Heart left ventricle (tissue), 16 donors: Measurements from ENCODE around the gene TLK2. TPM values are rescaled to one million over a fixed set of nuclear protein-coding genes. Genes with fewer than 3 reads are reported as not detected.
"Not testable (repeated sequence)": the region's sequence is repeated elsewhere in the genome, so short reads cannot be mapped to it uniquely, and the experiment has no call there.

ENCODE experiments used
- ATAC-seq, 4 donors: fragments of 200-7000 bp; cut with Tn5 transposase; one replicate each; pipeline ENCODE4 v1.9.1; 2020 to 2022; ENCODE audit warnings: moderate library complexity in 4 of 4, mild to moderate bottlenecking in 3 of 4, moderate number of reproducible peaks in 1 of 4
- DNase-seq, 5 donors: peaks; one replicate each; pipeline ENCODE4 v3.0.0-alpha.2; 2020
- H3K27ac ChIP-seq, 12 donors: fragments of 200-600 bp; sonication (generic) in 4 of 12; one replicate each; pipeline versions ENCODE4 v1.5.0 to v1.8.0; 2016 to 2022; ENCODE audit warnings: mild to moderate bottlenecking in 2 of 12
- H3K27me3 ChIP-seq, 9 donors: fragments of 200-600 bp; sonication (generic) in 2 of 9; one replicate each; pipeline versions ENCODE4 v1.5.1 to v1.8.0; 2016 to 2022; ENCODE audit warnings: mild to moderate bottlenecking in 3 of 9
- H3K36me3 ChIP-seq, 9 donors: fragments of 200-600 bp; sonication (generic) in 2 of 9; one replicate each; pipeline versions ENCODE4 v1.5.0 to v1.8.0; 2018 to 2022; ENCODE audit warnings: mild to moderate bottlenecking in 2 of 9
- H3K4me1 ChIP-seq, 12 donors: fragments of 200-600 bp; sonication (generic) in 4 of 12; one replicate each; pipeline versions ENCODE4 v1.5.0 to v1.8.0; 2016 to 2022; ENCODE audit warnings: mild to moderate bottlenecking in 3 of 12
- H3K4me3 ChIP-seq, 12 donors: fragments of 200-600 bp; sonication (generic) in 4 of 12; one replicate each; pipeline versions ENCODE4 v1.5.0 to v1.8.0; 2017 to 2022; ENCODE audit warnings: mild to moderate bottlenecking in 9 of 12, moderate library complexity in 4 of 12
- H3K9me3 ChIP-seq, 12 donors: fragments of 200-600 bp; sonication (generic) in 4 of 12; one replicate each; pipeline versions ENCODE4 v1.5.0 to v1.8.0; 2016 to 2022; ENCODE audit warnings: mild to moderate bottlenecking in 1 of 12
- POLR2A ChIP-seq, 2 donors: fragments of 450-650 bp; IDR thresholded peaks; one replicate each; pipeline ENCODE4 v1.6.1; 2017; ENCODE audit warnings: antibody characterized with exemption in 2 of 2, mild to moderate bottlenecking in 2 of 2, moderate library complexity in 2 of 2
- WGBS, 4 donors: extraction: QIAGEN DNeasy Blood & Tissue Kit in 2 of 4; methylation state at CpG; one replicate each; pipeline versions ENCODE4 v1.1.5 to v1.1.7; 2013 to 2018; 5-methylcytosine and 5-hydroxymethylcytosine counted together
- intact Hi-C, 10 donors: fragments of 100-400 bp; cut with DNase I; formaldehyde crosslinking; loops; one replicate each; pipeline versions ENCODE4 v1.11.1 to v1.14.2; 2022
- polyA plus RNA-seq, 2 donors: library from polyadenylated mRNA; stranded (reverse); fragments of 200-250 nt; gene quantifications; one replicate each; pipeline ENCODE4 v1.2.3, GENCODE V29; 2013
- total RNA-seq, 9 donors: library from RNA; depleted of rRNA in 2 of 9; stranded (reverse); fragments of >200 nt in 2 of 9; fragmentation: NEBNext Ultra II Directional in 3 of 9; extraction: Animal tissue kit (Norgen Biotek cat#: 25700) in 3 of 9; gene quantifications; one replicate each; pipeline versions ENCODE4 v1.1.0 to v1.2.4, GENCODE V29; 2016 to 2023
- TF ChIP-seq, protein P1 (sequence below), 12 donors: fragments of 200-600 bp; sonication (generic) in 4 of 12; IDR thresholded peaks; one replicate each; pipeline versions ENCODE4 v1.5.0 to v1.8.0; 2018 to 2022; ENCODE audit warnings: antibody characterized with exemption in 12 of 12, mild to moderate bottlenecking in 5 of 12
- donor health status: ischemic (EF 13 %, LVEDD 7.1; RV severe dilation, severe dysfunction).
- donor health status: healthy with polysubstance abuse.
- donor health status: DM: no; HTN: yes; CAD: no.
- donor health status: DM: no; HTN: no; CAD: no.
- donor health status: ischemic (EF 25% LVEDD 6.9; RV normal size, moderate dysfunction).
- donor health status: ischemic (EF 25% LVEDD 5.7; RV mildly dilated, moderate dysfunction).
- donor health status: healthy.
- donor health status: DM: yes; HTN: yes; CAD: no.
- donor health status: ischemic (EF 35%, LVEDD 5.7; RV mildly dilated, moderate dysfunction).
- donor health status: nonischemic (EF 11% LVEDD 7.7; RV severe dilation, severe dysfunction).
- donor health status: DM: yes; HTN: yes; CAD: no.
- donor health status: PGD.
- donor health status: ischemic (EF 29% LVEDD 5.4; RV normal size, mild dysfunction).
- donor health status: nonischemic (EF 23%, LVEDD 6.1; RV moderate dilation, normal function).

TLK2 gene
- total and polyA plus RNA-seq, 11 donors: 11.0 to 36.8 (median 29.5) TPM

DNA sequence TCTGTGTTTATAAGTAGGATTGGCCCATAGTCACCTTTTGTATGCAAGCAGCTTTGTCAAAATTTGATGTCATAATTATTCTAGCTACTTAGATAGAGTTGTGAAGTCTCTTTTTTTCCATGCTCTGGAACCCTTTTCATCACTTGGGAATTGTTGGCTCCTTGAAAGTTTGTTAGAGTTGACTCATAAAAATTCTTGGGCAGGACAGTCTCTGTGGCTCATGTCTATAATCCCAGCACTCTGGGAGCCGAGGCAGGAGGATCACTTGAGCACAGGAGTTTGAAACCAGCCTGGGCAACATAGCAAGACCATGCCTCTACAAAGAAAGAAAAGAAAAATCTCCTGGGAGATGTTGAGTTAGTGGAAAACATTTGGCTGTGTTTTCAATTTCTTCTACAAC, 103.1 kb downstream of the TLK2 start:
- Histone ChIP-seq H3K27me3 (no peaks in the 10 kb centered on the region), H3K27ac (no peak overlapping the region), H3K36me3 (peaks cover 0 to 94% (median 79%) of the 10 kb centered on the region in 9 donors), H3K9me3 (no peaks in the 10 kb centered on the region), H3K4me1 (peaks cover 0 to 4% (median 0%) of the 10 kb centered on the region in 12 donors), H3K4me3 (no peak overlapping the region)
- DNase-seq: no peak
- WGBS, 4 donors: 68 to 86% (median 72%) methylated on average over 1 of the region's 1 CpG
- ATAC-seq: peak in 1 of 4 donors; percentile 24
- intact Hi-C loops: loop anchor here in 1 of 10 donors (10.0 kb wide), 1 partner anchor 63 kb away; no protein-coding TSS in a partner anchor
- TF ChIP-seq, protein P1, sequence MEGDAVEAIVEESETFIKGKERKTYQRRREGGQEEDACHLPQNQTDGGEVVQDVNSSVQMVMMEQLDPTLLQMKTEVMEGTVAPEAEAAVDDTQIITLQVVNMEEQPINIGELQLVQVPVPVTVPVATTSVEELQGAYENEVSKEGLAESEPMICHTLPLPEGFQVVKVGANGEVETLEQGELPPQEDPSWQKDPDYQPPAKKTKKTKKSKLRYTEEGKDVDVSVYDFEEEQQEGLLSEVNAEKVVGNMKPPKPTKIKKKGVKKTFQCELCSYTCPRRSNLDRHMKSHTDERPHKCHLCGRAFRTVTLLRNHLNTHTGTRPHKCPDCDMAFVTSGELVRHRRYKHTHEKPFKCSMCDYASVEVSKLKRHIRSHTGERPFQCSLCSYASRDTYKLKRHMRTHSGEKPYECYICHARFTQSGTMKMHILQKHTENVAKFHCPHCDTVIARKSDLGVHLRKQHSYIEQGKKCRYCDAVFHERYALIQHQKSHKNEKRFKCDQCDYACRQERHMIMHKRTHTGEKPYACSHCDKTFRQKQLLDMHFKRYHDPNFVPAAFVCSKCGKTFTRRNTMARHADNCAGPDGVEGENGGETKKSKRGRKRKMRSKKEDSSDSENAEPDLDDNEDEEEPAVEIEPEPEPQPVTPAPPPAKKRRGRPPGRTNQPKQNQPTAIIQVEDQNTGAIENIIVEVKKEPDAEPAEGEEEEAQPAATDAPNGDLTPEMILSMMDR (IDR thresholded peaks at IDR 0.05): no peak
- TF ChIP-seq POLR2A (IDR thresholded peaks at IDR 0.05): no peak

DNA sequence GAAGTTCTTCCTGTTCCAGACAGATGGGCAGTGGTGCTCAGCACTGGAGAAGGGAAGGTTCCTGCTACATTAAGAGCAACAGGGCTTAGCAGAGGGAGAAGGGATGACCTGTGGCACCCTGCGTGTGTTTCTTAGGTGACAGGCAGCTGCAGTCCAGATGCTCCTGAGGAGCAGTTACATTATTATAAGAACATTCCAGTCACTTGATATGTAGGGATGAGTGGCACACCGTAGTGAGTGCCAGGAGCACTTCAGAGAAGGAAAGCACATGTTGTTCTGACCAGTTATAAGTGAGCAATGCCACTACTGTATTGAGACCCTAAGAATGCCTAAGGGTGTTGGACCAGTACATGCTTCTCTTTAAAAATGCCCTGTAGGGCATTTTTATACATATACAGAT, 108.9 kb downstream of the TLK2 start:
- no peaks in the 10 kb centered on the region for H3K27me3 ChIP-seq
- H3K4me3 ChIP-seq: no peak overlapping the region
- intact Hi-C loops: loop anchor here in 1 of 10 donors (10.0 kb wide), 1 partner anchor 57 kb away; no protein-coding TSS in a partner anchor
- TF ChIP-seq, protein P1 (IDR thresholded peaks at IDR 0.05): no peak
- TF ChIP-seq POLR2A (IDR thresholded peaks at IDR 0.05): no peak
- DNase-seq (peak in 2 of 5 donors; percentile 53 to 62), ATAC-seq (peak; percentile 85 to 92 (median 89))
- H3K9me3 ChIP-seq: no peaks in the 10 kb centered on the region
- peaks cover 0 to 19% (median 2%) of the 10 kb centered on the region in 12 donors for H3K4me1 ChIP-seq
- peak overlapping the region in 2 of 12 donors; percentile 30 to 42 for H3K27ac ChIP-seq
- H3K36me3 ChIP-seq: peaks cover 0 to 91% (median 77%) of the 10 kb centered on the region in 9 donors
- 49 to 63% (median 60%) methylated on average over 2 of the region's 2 CpGs for WGBS, 4 donors

DNA sequence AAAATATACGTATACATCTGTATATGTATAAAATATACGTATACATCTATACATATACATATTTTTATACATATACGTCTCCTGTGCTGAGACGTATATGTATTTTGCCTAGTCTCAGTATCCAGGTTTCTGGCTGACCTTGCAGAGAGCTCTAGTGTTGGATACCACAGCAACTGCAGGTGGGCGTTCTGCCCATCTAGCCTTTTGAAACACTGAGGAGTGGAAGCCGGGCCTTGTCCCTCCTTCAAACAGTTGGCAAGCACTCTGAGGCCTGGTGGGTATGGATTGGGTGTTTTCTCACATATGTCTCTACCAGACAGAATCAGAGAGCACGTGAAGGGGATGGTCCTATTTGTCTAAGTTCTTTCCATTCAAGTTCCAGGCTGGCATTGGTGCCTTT, 109.5 kb downstream of the TLK2 start:
- intact Hi-C loops: loop anchor here in 1 of 10 donors (10.0 kb wide), 1 partner anchor 57 kb away; no protein-coding TSS in a partner anchor
- H3K4me3 ChIP-seq: no peak overlapping the region
- no peak for TF ChIP-seq POLR2A (IDR thresholded peaks at IDR 0.05)
- TF ChIP-seq, protein P1 (IDR thresholded peaks at IDR 0.05): no peak
- peaks cover 0 to 19% (median 2%) of the 10 kb centered on the region in 12 donors for H3K4me1 ChIP-seq
- H3K36me3 ChIP-seq: peaks cover 0 to 92% (median 77%) of the 10 kb centered on the region in 9 donors
- H3K9me3 ChIP-seq: no peaks in the 10 kb centered on the region
- ATAC-seq: peak in 2 of 4 donors; percentile 39 to 43
- peak overlapping the region in 1 of 12 donors; percentile 42 for H3K27ac ChIP-seq
- 74 to 84% (median 81%) methylated on average over 7 of the region's 7 CpGs for WGBS, 4 donors
- peak in 1 of 5 donors; percentile 29 for DNase-seq
- H3K27me3 ChIP-seq: no peaks in the 10 kb centered on the region

DNA sequence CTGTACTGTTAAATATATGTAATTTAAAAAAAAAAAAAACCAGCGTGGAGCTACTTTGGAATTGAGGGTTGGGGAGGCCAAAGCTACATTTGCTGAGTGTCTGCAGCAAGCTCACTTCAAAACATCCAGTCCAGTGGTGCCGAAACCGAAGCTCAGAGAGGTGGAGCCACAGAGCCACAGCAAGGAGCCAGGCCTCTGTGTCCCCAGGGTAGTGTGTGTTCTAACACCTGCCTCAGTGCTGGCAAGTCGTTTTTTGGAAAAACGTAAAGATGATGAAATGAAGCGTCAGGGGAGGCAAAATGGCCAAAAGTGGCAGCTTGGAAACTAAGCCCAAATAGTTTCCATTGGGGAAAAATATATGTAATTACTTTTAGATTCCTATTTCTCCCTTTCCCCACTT, 112.7 kb downstream of the TLK2 start:
- Histone ChIP-seq H3K9me3 (peaks cover 0 to 7% (median 0%) of the 10 kb centered on the region in 12 donors), H3K27me3 (no peaks in the 10 kb centered on the region), H3K4me3 (no peak overlapping the region), H3K36me3 (peaks cover 0 to 93% (median 65%) of the 10 kb centered on the region in 9 donors), H3K4me1 (peaks cover 0 to 15% (median 2%) of the 10 kb centered on the region in 12 donors), H3K27ac (no peak overlapping the region)
- no peak for ATAC-seq
- 67 to 80% (median 72%) methylated on average over 6 of the region's 6 CpGs for WGBS, 4 donors
- intact Hi-C loops: no loop called here
- DNase-seq: no peak
- TF ChIP-seq, protein P1 (IDR thresholded peaks at IDR 0.05): no peak
- no peak for TF ChIP-seq POLR2A (IDR thresholded peaks at IDR 0.05)

DNA sequence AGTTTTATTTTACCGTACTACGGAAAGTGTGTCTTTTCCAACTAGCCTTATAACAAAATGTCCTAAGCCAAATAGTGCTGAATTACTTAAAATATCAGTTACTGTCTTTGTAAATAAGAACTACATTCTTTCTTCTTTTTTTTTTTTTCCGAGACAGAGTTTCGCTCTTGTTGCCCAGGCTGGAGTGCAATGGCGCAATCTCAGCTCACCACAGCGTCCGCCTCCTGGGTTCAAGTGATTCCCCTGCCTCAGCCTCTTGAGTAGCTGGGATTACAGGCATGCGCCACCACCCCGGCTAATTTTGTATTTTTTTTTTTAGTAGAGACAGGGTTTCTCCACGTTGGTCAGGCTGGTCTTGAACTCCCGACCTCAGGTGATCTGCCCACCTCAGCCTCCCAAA, 113.2 kb downstream of the TLK2 start:
- H3K9me3 ChIP-seq, H3K27ac ChIP-seq, intact Hi-C loops, H3K4me3 ChIP-seq, H3K27me3 ChIP-seq, ATAC-seq, DNase-seq: not testable (repeated sequence)
- H3K4me1 ChIP-seq: peaks cover 0 to 15% (median 2%) of the 10 kb centered on the region in 12 donors
- H3K36me3 ChIP-seq: peaks cover 0 to 93% (median 67%) of the 10 kb centered on the region in 9 donors
- 86 to 94% (median 90%) methylated on average over 11 of the region's 11 CpGs for WGBS, 4 donors
